Activated CD4-positive, alpha-beta T cell treated with anti-CD3 and anti-CD28 coated beads for 4 hours (primary cell): Measurements from ENCODE around the gene CXCL5.
"Not testable (repeated sequence)": the region's sequence is repeated elsewhere in the genome, so short reads cannot be mapped to it uniquely, and the experiment has no call there.

Source experiments
- DNase-seq, 2 donors: peaks; one replicate each; pipeline ENCODE4 v3.0.0-alpha.2; 2020

Gene CXCL5

DNA sequence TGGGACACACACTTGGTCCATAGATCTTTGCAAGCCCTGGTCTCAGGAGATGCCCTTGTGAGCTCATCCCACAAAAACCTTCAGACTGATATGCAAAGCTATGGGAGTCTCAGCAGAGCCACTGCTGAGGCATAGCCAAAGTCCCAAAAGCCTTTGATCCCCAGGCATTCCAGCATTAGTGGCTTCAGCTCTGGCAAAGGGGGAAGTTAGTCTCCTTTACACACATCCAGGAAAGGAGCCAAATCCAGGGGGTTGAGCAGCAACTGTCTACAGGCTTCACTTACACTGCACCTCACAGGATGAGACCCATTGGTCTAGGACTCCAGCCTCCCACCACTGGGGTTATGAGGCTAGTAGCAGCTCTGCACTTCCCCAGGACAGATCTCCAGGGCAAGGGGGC is 30.6 kb downstream of the CXCL5 start:
- DNase-seq: no peak

GRCh38 chr4:73964862-73965611 is 33.4 kb downstream of the CXCL5 start:
- DNase-seq: no peak

DNA sequence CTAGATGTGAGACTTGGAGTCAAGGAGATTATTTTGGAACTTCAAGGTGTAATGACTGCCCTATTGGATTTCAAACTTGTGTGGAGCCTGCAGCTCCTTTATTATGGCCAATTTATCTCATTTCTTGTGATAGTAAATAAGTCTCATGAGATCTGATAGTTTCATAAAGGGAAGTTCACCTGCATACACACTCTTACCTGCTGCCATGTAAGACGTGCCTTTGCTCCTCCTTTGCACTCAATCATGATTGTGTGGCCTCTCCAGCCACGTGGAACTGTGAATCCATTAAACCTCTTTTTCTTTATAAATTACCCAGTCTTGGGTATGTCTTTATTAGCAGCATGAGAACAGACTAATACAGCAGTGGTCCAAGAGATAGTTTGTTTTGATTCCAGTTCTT is 35.8 kb downstream of the CXCL5 start:
- no peak for DNase-seq

DNA sequence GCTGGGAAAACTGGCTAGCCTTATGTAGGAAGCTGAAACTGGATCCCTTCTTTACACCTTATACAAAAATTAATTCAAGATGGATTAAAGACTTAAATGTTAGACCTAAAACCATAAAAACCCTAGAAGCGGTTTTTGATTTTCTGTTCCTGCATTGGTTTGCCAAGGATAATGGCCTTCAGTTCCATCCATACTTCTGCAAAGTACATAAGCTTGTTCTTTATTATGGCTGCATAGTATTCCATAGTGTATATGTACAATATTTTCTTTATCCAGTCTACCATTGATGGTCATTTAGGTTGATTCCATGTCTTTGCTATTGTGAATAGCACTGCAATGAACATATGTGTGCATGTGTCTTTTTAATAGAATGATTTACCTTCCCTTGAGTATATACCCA is 39.4 kb downstream of the CXCL5 start:
- DNase-seq: not testable (repeated sequence)

DNA sequence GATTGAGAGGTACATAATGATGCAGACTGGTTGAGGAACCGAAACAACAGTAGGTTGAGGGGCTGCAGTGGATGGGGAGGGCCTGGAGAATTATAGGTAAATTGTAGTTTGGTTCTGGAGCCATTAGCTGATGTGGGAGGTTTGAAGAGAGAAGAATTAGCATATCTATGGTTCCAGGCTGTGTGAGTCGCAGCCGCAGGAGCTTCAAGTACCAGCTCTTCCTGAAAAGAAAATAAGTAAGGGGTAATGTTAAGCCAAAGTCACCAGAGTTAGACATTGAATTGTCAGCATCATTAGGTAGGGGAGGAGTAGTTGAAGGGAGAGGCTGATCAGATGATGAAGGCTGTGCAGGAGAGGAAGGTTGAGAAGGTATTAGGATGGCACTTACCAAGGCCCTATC is 46.1 kb downstream of the CXCL5 start:
- DNase-seq: no peak

- not testable (repeated sequence) for DNase-seq
Observed at GRCh38 chr4:73950376-73950920, 48.0 kb downstream of the CXCL5 start.

DNA sequence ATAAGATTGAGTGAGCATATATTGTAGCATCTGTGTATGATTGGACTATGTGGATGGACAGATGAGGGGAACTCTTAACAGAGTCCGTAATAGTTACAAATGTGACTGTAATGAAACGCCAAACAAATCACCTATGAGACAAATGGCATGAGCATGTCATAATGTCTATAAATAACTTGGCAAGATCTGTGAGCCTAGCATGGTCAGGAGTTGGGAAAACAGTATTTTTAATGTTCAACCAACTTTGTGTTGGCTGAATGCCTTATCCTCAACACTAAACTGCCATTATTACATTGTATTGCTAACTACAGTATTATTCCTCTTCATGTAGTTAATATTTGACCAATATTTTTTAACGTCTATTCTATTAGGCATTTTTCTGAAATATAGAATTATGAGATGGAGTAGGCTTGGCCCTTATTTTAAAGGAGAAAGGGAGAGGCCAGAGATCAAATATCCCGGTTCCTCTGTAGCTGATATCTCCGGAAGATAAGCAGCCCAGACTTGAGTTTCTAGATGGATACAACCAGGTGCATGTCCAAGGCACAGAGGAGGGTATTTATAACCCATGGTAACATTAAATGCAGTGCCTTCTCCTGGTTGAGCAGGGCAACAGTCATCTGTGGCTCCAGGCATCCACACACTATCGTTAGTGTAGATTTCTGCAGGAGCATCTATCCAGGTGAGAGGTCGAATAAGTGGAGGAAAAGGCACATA is 49.3 kb downstream of the CXCL5 start:
- no peak for DNase-seq

DNA sequence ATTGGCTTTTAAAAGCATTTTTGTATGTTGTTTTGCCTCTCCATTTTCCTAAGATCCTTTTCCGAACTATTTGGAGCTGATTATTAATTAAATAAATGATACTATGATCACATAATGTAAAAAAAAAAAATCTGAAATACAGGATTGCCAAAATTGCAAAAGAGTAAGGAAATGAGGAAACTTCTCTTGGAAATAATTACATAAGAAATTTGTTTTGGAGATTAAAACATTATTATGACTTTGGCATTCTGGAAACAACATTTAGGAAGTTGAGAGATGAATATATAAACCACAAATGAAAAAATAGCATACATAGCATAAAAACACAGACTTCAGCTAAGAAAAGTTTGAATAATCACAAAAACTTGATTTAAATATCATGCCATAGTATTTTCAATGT is 50.2 kb downstream of the CXCL5 start:
- DNase-seq: no peak

DNA sequence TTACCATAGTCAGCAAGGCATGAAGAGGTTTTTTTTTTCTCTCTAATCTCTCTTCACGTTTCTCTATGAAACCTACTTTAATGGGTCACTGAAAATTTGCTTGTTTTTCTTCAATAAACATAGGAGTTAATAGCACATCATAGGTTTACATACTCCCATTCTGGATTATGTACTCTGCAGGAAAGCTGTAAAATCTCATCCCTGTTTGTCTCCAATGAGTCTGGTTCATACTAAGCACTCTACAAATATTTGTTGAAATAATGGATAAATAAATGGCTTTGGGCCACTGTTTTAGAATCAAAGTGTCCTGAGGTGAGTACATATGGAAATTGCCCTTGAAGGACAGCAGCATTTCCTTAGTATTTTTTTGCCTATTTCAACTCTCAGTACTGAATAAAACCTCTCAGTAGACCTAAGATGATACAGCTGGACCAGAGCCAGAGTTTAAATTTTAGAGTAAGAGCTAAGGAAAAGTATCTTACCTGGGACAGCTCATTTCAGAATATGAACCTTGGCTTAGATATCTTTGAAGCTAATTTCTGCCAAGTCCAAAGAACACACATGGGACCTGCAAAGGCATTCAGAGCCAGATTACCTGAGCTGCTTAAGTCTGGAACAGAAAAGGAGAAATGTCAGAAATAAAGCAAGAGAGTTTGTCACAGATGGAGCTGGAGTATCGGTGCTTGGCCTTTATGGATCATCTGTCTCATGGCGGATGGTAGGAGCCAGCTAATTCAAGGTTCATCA is 51.1 kb downstream of the CXCL5 start:
- no peak for DNase-seq

DNA sequence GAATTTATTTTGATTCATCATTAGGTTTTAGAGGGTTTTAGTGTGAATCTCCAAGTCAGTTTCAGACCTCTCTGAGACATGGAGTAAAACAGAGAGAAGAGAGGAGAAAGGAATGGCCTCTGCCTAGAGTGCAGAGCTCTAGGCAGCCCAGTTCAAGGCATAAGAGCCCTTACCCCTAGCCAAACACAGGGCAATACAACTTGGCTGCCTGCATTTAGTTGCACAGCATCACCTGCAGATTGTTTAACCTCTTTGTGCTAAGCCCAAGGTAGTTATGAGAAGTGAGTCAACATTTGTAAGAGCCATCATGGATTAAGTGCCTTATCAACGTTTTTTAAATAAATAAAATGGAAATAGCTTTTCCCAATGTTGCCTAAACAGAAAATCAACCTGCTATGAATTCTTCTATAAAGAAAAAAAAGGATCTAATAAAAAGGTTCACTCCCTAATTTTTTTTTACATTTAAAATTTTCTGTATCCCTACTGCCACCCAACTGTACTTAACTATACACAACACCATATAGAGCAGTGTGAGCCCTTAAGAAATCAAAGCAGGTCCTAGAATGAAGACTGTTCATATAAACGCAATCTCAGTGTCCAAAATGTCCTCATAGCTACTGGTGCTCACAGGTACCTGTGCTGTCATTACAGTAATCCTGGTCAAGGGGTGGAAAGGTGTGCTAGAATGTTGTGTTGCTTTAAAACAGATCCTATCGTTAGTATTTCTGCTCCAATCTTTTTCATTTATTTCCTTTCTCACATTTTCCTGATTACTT is 52.6 kb downstream of the CXCL5 start:
- DNase-seq: no peak
